ENCODE data around the gene CENPP. TPM values are rescaled to one million over a fixed set of nuclear protein-coding genes. Genes with fewer than 3 reads are reported as not detected.

The CENPP gene
- polyA plus RNA-seq, 2 of the 4 experiments (the other 2 are of a cell fraction): 7.2 to 13.4 TPM

- Histone ChIP-seq H3K4me3 (no peak overlapping the region), H3K4me2 (no peak overlapping the region), H3K4me1 (no peaks in the 10 kb centered on the region), H3K9me3 (no peaks in the 10 kb centered on the region), H3K27ac (no peak overlapping the region)
- DNase-seq (ENCODE audit: low read depth in 1 of 2, low spot score in 1 of 2) (no peak), FAIRE-seq (no peak), ATAC-seq (no peak)
- POLR2A ChIA-PET: interaction anchor here (0.9 kb wide), 1 partner anchor 11 kb away, joined by 4 read pairs; no protein-coding TSS in a partner anchor
- TF ChIP-seq SREBF2 (IDR thresholded peaks at IDR 0.05) (no peak), EHF (CRISPR knock-in tag; IDR thresholded peaks at IDR 0.05) (no peak), KDM5A (IDR thresholded peaks at IDR 0.05) (no peak), RNF2 (IDR thresholded peaks at IDR 0.05; ENCODE audit: borderline replicate concordance, low read depth) (no peak), MAZ (IDR thresholded peaks at IDR 0.05; ENCODE audit: borderline replicate concordance, low read depth, low read length) (no peak), TFCP2L1 (CRISPR knock-in tag; IDR thresholded peaks at IDR 0.05) (no peak), CHD4 (IDR thresholded peaks at IDR 0.05; ENCODE audit: borderline replicate concordance) (no peak), MAX (IDR thresholded peaks at IDR 0.05) (no peak), FOXS1 (CRISPR knock-in tag; IDR thresholded peaks at IDR 0.05) (no peak), ZSCAN20 (CRISPR knock-in tag; IDR thresholded peaks at IDR 0.05) (no peak), JUN (IDR thresholded peaks at IDR 0.05) (no peak), ELK1 (IDR thresholded peaks at IDR 0.05; ENCODE audit: low read depth, low read length) (no peak), CBX2 (IDR thresholded peaks at IDR 0.05; ENCODE audit: borderline replicate concordance, low read depth) (no peak), GATA3 (IDR thresholded peaks at IDR 0.05; ENCODE audit: borderline replicate concordance) (no peak), RFX5 (IDR thresholded peaks at IDR 0.05) (no peak), HEYL (CRISPR knock-in tag; IDR thresholded peaks at IDR 0.05) (no peak), NR3C1 (IDR thresholded peaks at IDR 0.05) (no peak)
- CTCF ChIA-PET: interaction anchor here (1.0 to 2.5 kb wide), 4 partner anchors 9 to 325 kb away, joined by 3 to 7 read pairs (median 4); partner anchors contain the start of gene CENPP
These were observed 16.9 kb upstream of the CENPP start for GRCh38 chr9:92308893-92309292.

GRCh38 chr9:92310562-92310961 lies 15.2 kb upstream of the CENPP start:
- DNase-seq (ENCODE audit: low read depth in 1 of 2, low spot score in 1 of 2) (no peak), FAIRE-seq (no peak), ATAC-seq (no peak)
- no peak overlapping the region for H3K4me3 ChIP-seq
- ChIA-PET CTCF (interaction anchor here (0.5 to 2.5 kb wide), 4 partner anchors 9 to 323 kb away, joined by 3 to 7 read pairs (median 3); no protein-coding TSS in a partner anchor), POLR2A (no interaction called here)
- no peaks in the 10 kb centered on the region for H3K4me1 ChIP-seq
- H3K9me3 ChIP-seq: no peaks in the 10 kb centered on the region
- H3K27ac ChIP-seq: no peak overlapping the region
- 98% methylated on average over 3 of the region's 3 CpGs for WGBS (ENCODE audit: missing lambda C conversion rate)
- no peak overlapping the region for H3K4me2 ChIP-seq
- TF ChIP-seq GATA3 (IDR thresholded peaks at IDR 0.05; ENCODE audit: borderline replicate concordance) (no peak), CBX2 (IDR thresholded peaks at IDR 0.05; ENCODE audit: borderline replicate concordance, low read depth) (no peak), BHLHE40 (IDR thresholded peaks at IDR 0.05; ENCODE audit: low read depth, low read length) (no peak), POLR2A (IDR thresholded peaks at IDR 0.05; ENCODE audit: low read length) (no peak), ZFP36 (IDR thresholded peaks at IDR 0.05; ENCODE audit: borderline replicate concordance, partially characterized antibody) (no peak), TFCP2L1 (CRISPR knock-in tag; IDR thresholded peaks at IDR 0.05) (no peak), FOXS1 (CRISPR knock-in tag; IDR thresholded peaks at IDR 0.05) (no peak), MAX (IDR thresholded peaks at IDR 0.05) (no peak), RARB (CRISPR knock-in tag; IDR thresholded peaks at IDR 0.05) (no peak), E2F6 (IDR thresholded peaks at IDR 0.05; ENCODE audit: borderline replicate concordance, low read depth) (no peak), HOXB5 (CRISPR knock-in tag; IDR thresholded peaks at IDR 0.05) (no peak)

Data from A549 (cell line).